ENCODE data around the gene KLHL21. TPM values are rescaled to one million over a fixed set of nuclear protein-coding genes. Genes with fewer than 3 reads are reported as not detected.
"Not testable (repeated sequence)": the region's sequence is repeated elsewhere in the genome, so short reads cannot be mapped to it uniquely, and the experiment has no call there.

KLHL21 gene
- total RNA-seq, 6 donors from 2014 or later: 26.4 to 66.0 (median 39.7) TPM

DNA sequence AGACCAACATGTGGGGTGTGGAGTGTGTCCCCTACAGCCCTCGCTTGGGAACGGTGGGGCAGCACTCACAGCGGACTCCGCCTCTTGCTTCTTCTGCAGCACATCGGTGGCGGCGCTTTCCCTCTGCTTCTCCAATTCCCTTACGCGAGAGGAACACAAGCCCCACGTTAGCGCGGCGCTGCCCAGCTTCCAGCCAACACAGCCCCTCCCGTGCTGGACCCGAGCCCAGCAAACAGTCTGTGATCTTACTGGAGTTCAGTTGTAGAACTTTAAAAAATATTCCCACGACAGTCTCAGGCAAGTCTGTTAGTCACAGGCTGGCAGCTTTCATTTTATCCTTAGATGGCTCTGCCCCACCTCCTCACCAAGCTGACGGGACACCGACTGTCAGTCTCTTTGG, 35.6 kb upstream of the KLHL21 start:
- Histone ChIP-seq H3K27me3 (no peaks in the 10 kb centered on the region), H3K9me3 (no peaks in the 10 kb centered on the region), H3K4me3 (no peak overlapping the region), H3K27ac (no peak overlapping the region), H3K36me3 (peaks cover 18 to 94% (median 69%) of the 10 kb centered on the region in 4 donors), H3K4me1 (no peaks in the 10 kb centered on the region)
- TF ChIP-seq, protein P1, sequence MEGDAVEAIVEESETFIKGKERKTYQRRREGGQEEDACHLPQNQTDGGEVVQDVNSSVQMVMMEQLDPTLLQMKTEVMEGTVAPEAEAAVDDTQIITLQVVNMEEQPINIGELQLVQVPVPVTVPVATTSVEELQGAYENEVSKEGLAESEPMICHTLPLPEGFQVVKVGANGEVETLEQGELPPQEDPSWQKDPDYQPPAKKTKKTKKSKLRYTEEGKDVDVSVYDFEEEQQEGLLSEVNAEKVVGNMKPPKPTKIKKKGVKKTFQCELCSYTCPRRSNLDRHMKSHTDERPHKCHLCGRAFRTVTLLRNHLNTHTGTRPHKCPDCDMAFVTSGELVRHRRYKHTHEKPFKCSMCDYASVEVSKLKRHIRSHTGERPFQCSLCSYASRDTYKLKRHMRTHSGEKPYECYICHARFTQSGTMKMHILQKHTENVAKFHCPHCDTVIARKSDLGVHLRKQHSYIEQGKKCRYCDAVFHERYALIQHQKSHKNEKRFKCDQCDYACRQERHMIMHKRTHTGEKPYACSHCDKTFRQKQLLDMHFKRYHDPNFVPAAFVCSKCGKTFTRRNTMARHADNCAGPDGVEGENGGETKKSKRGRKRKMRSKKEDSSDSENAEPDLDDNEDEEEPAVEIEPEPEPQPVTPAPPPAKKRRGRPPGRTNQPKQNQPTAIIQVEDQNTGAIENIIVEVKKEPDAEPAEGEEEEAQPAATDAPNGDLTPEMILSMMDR (IDR thresholded peaks at IDR 0.05): no peak
- TF ChIP-seq EP300 (IDR thresholded peaks at IDR 0.05) (no peak), POLR2A (IDR thresholded peaks at IDR 0.05) (no peak), POLR2AphosphoS5 (IDR thresholded peaks at IDR 0.05) (no peak)
- WGBS, 2 donors: 85 to 87% methylated on average over 18 of the region's 18 CpGs
- DNase-seq (peak in 1 of 2 donors; percentile 82), ATAC-seq (ENCODE audit: low FRiP score in 2 of 2) (peak in 1 of 2 donors; percentile 88)

DNA sequence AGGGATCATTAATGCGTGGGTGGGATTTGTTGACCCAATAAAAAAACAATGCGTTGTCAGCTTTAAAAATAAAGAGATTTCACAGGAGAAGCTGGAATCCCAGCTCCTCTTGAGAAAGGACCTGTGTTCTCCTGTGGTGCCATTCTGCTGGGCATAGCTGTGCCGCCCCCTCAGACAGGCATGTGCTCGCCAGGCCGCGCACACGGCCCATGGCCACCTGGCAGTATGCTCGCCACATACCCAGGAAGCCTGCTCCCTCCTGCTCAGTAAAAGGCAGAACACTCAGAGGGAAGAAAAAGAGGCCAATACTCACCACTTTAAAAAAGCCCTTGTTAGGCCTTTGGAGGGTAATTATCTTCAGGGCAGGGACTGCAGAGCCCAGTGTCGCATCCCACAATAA, 35.1 kb upstream of the KLHL21 start:
- no peak for ATAC-seq (ENCODE audit: low FRiP score in 2 of 2)
- Histone ChIP-seq H3K36me3 (peaks cover 22 to 95% (median 72%) of the 10 kb centered on the region in 4 donors), H3K27me3 (no peaks in the 10 kb centered on the region), H3K4me3 (no peak overlapping the region), H3K4me1 (no peaks in the 10 kb centered on the region), H3K9me3 (no peaks in the 10 kb centered on the region), H3K27ac (no peak overlapping the region)
- TF ChIP-seq, protein P1 (IDR thresholded peaks at IDR 0.05): no peak
- no peak for TF ChIP-seq EP300 (IDR thresholded peaks at IDR 0.05)
- no peak for TF ChIP-seq POLR2AphosphoS5 (IDR thresholded peaks at IDR 0.05)
- TF ChIP-seq POLR2A (IDR thresholded peaks at IDR 0.05): no peak
- DNase-seq: peak in 1 of 2 donors; percentile 53
- WGBS, 2 donors: 90 to 91% methylated on average over 9 of the region's 9 CpGs

DNA sequence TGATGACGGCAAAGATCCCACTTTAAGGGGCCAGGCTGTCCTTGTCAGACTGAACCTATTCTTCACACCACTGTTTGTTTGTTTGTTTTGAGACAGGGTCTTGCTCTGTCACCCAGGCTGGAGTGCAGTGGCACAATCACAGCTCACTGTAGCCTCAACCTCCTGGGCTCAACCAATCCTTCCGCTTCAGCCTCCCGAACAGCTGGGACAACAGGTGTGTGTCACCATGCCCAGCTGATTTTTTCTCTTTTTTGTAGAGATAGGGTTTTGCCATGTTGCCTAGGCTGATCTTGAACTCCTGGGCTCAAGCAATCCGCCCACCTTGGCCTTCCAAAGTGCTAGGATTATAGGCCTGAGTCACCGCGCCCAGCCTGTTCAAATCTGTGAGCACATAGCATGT, 34.1 kb upstream of the KLHL21 start:
- not testable (repeated sequence) for DNase-seq; ATAC-seq (ENCODE audit: low FRiP score in 2 of 2)
- WGBS, 2 donors: 91 to 95% methylated on average over 6 of the region's 6 CpGs

DNA sequence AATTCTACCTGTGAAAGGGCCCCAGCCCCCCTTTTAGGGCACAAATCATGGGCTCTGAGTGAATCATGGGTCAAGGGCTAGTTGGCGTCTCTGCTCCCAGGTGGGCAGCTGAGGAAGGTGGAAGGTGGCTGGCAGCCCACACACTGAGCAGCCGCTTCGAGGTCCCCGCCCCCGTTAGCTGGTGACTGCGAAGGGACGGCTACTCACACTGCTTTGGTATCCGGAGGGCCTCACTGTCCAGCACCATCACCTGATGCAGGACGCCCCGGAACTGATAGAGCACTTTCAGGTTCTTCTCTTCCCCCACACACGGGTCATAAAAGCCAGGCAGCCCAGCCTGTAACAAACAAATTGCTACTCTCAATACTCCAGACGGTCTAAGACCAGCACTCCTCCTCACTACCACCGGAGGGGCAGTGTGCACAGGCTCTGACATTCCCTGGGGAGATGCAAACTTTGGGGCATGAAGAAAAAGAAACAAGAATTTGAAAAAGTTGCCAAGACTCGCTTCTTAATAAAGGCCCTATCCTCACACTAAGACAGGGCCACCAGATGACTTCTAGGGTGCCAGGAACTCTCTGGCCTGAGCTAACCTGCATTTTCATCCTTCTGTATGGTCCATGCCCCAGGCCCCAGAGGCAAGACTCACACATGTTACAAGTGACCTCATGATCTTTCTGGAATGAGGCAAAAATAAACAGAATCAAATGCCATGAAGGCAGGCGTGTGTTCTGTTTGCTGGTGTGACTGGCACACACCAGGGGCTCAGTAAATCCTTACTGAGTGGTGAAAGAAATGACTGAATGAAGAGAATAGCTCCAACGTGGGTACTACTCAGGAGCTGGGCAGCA, 33.5 kb upstream of the KLHL21 start:
- Histone ChIP-seq H3K9me3 (no peaks in the 10 kb centered on the region), H3K27ac (no peak overlapping the region), H3K27me3 (no peaks in the 10 kb centered on the region), H3K36me3 (peaks cover 28 to 99% (median 81%) of the 10 kb centered on the region in 4 donors), H3K4me3 (no peak overlapping the region), H3K4me1 (no peaks in the 10 kb centered on the region)
- DNase-seq: no peak
- TF ChIP-seq POLR2A (IDR thresholded peaks at IDR 0.05) (no peak), POLR2AphosphoS5 (IDR thresholded peaks at IDR 0.05) (no peak), EP300 (IDR thresholded peaks at IDR 0.05) (no peak)
- TF ChIP-seq, protein P1 (IDR thresholded peaks at IDR 0.05): no peak
- no peak for ATAC-seq (ENCODE audit: low FRiP score in 2 of 2)
- 84 to 85% methylated on average over 13 to 16 of the region's 16 CpGs for WGBS, 2 donors

More for the DNA sequence above, 34.1 kb upstream of the KLHL21 start:
- not testable (repeated sequence) for H3K27ac ChIP-seq, H3K4me3 ChIP-seq, H3K9me3 ChIP-seq, H3K4me1 ChIP-seq, H3K27me3 ChIP-seq
- peaks cover 28 to 95% (median 79%) of the 10 kb centered on the region in 4 donors for H3K36me3 ChIP-seq

DNA sequence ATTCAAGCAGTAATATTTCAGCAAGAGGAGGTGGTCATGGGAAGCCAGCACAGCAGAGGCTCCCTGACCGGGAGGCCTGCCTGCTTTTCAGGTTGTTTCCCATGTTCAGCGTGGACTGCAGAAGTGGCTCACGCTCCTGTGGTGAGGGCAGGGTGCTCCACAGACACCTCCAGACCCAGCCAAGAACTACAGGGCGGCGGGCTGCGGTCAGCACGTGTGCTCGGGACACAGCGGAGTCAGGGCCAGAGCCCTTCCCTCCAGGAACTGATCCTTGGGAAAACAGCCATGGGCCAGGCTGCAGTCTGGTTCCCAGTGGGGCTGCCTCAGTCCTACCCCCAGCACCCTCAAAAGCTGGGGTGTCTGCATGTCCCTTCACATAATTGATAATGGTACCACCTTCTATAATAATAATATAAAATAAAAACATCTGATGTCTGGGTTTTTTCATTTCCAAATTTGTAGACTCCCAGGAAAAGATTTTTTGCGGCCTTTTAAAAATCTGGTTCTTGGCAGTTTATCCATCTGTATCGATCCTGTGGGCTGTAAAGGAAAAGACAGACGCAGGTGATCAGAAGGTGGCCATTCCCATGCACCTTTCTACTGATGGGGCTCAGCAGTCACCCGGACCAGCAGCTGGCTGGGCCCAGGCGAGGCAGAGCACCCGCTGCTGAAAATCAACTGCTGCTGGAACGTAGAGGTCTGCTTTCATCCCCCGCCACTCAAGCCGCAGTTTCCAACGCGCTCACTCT, 32.7 kb upstream of the KLHL21 start:
- DNase-seq: no peak
- H3K36me3 ChIP-seq: peaks cover 28 to 100% (median 80%) of the 10 kb centered on the region in 4 donors
- H3K9me3 ChIP-seq: no peaks in the 10 kb centered on the region

More for the DNA sequence above, 32.7 kb upstream of the KLHL21 start:
- H3K4me3 ChIP-seq: no peak overlapping the region
- ATAC-seq (ENCODE audit: low FRiP score in 2 of 2): no peak
- no peaks in the 10 kb centered on the region for H3K4me1 ChIP-seq
- TF ChIP-seq, protein P1 (IDR thresholded peaks at IDR 0.05): no peak
- no peaks in the 10 kb centered on the region for H3K27me3 ChIP-seq
- H3K27ac ChIP-seq: no peak overlapping the region
- 90 to 94% methylated on average over 16 to 19 of the region's 20 CpGs for WGBS, 2 donors

All from upper lobe of left lung (tissue), 6 donors.